ENCODE results near the gene TRIM74. TPM values are rescaled to one million over a fixed set of nuclear protein-coding genes. Genes with fewer than 3 reads are reported as not detected.
"Not testable (repeated sequence)": the region's sequence is repeated elsewhere in the genome, so short reads cannot be mapped to it uniquely, and the experiment has no call there.

TRIM74 gene
- 4.7 TPM in 1 of 2 replicates, not detected in the other for total RNA-seq (2014; rRNA removed; shearing (Covaris generic))

DNA sequence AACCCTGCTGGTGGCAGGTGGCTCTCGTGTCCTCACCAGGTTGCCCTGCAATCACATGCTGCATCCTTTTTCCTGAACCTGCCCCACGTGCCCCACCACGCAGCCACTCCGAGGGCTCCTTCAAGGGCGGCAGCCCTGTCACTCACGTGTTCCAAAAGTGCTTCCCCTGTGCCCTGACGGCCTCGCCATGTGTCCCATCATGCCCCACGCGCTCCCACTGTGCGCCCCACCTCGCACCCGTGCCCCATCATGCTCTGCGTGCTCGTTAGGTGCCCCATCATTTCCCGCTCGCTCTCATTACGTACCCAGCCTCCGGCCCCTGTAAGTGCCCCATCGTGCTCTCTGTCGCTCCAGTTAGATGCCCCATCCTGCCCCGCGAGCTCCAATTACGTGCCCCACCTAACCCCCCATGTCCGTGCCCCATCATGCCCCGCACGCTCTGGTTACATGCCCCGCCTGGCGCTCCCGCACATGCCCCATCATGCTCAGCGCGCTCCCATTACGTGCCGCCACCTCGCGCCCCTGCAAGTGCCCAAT lies at the start of gene TRIM74:
Gene TRIM74, minus strand, starts transcription at position 487 of the 537 bp plus-strand sequence. CDS start 3,309 bp downstream, outside the sequence.
- in situ Hi-C loops (cut with HindIII; ENCODE audit: low sequenced_read_pairs); DNase-seq (ENCODE audit: low spot score): not testable (repeated sequence)

- DNase-seq (ENCODE audit: low spot score): peak; percentile 1
- in situ Hi-C loops (cut with HindIII; ENCODE audit: low sequenced_read_pairs): not testable (repeated sequence)
Observed at GRCh38 chr7:73006491-73006890, 37.2 kb upstream of the TRIM74 start.

DNA sequence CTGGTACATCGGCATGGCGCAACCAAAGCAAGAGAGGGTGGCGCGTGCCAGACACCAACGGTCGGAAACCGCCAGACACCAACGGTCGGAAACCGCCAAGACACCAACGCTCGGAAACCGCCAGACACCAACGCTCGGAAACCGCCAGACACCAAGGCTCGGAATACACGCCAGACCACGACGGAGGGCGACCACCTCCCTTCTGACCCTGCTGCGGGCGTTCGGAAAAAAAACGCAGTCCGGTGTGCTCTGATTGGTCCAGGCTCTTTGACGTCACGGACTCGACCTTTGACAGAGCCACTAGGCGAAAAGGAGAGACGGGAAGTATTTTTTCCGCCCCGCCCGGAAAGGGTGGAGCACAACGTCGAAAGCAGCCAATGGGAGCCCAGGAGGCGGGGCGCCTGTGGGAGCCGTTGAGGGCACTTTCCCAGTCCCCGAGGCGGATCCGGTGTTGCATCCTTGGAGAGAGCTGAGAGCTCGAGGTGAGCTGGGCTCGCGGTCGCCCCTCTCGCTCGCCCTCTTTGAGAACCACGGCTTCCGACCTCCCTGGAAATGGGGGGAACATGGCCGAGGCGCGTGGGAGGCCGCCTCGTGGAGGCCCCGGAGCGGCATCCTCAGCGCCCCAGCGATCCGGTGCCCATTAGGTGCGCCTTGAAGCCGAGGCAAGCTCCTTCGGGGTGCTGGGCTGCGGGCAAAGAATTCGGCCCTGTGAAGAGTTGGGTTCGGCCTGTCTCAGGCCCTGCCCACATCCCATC lies 36.6 kb upstream of the TRIM74 start:
- peak; percentile 78 for DNase-seq (ENCODE audit: low spot score)
- in situ Hi-C loops (cut with HindIII; ENCODE audit: low sequenced_read_pairs): not testable (repeated sequence)

DNA sequence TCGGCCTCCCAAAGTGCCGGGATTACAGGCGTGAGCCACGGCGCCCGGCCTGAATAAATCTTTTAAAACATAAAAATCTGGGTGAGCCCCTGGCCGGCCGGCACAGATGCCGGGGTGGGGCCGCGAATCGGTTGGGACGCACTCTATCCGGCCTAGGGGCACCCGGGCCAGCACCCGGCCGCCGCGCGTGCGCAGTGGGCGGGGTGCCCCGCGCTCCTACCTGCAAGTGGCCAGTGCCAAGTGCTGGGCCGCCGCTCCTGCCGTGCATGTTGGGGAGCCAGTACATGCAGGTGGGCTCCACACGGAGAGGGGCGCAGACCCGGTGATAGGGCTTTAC lies 36.1 kb upstream of the TRIM74 start:
- in situ Hi-C loops (cut with HindIII; ENCODE audit: low sequenced_read_pairs); DNase-seq (ENCODE audit: low spot score): not testable (repeated sequence)

- in situ Hi-C loops (cut with HindIII; ENCODE audit: low sequenced_read_pairs); DNase-seq (ENCODE audit: low spot score): not testable (repeated sequence)
Observed at GRCh38 chr7:72997887-72998468, 28.7 kb upstream of the TRIM74 start.

DNA sequence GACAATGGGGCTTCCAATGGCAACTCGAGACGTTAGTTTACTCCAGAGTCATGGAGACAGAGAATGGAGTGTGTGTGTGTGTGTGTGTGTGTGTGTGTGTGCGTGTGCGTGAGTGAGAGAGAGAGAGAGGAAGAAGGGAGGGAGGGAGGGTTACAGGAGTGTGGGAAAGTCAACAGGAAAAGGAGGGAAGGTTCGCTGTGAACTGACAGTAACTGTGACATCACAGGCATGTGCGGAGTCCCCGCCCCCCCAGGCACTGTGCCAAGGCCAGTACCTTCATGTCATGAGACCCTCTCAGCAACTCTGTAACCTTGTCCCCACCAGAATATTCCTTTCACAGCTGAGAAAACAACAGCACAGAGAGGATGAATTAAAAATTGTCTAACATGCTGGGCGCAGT lies 28.2 kb upstream of the TRIM74 start:
- DNase-seq (ENCODE audit: low spot score); in situ Hi-C loops (cut with HindIII; ENCODE audit: low sequenced_read_pairs): not testable (repeated sequence)

DNA sequence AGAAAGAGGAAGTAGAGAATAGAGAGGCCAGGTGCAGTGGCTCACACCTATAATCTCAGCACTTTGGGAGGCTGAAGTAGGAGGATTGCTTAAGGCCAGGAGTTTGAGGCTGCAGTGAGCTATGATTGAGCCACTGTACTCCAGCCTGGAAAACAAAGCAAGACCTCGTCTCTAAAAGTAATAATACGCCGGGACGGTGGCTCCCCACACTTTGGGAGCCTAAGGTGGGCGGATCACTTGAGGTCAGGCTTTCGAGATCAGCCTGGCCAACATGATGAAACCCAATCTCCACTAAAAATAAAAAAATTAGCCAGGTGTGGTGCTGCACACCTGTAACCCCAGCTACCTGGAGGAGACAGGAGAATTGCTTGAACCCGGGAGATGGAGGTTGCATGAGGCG lies 26.2 kb upstream of the TRIM74 start:
- in situ Hi-C loops (cut with HindIII; ENCODE audit: low sequenced_read_pairs); DNase-seq (ENCODE audit: low spot score): not testable (repeated sequence)

- DNase-seq (ENCODE audit: low spot score); in situ Hi-C loops (cut with HindIII; ENCODE audit: low sequenced_read_pairs): not testable (repeated sequence)
Observed at GRCh38 chr7:72990146-72990913, 21.1 kb upstream of the TRIM74 start.

GRCh38 chr7:72982084-72982483 lies 12.8 kb upstream of the TRIM74 start:
- in situ Hi-C loops (cut with HindIII; ENCODE audit: low sequenced_read_pairs); DNase-seq (ENCODE audit: low spot score): not testable (repeated sequence)

GRCh38 chr7:72980382-72980781 lies 11.1 kb upstream of the TRIM74 start:
- in situ Hi-C loops (cut with HindIII; ENCODE audit: low sequenced_read_pairs); DNase-seq (ENCODE audit: low spot score): not testable (repeated sequence)

DNA sequence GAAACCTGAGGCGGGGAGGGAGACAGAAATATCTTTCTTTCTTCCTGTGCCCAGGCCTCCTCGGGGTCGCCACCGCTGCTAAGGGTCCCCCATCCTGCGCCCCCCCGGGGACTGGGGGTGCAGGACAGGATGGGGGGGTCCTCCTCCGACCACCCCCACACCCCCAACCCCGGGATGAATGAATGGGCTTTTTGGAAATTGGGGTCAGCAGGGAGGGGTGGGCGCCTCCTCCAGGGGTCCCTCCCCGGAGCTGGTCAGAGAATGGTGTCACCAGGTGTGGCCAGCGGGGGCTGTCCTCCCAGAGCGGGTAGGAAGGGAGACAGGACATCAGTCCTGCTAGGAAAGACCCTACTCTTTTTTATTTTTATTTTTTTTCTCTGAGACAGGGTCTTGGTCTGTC lies 7.2 kb upstream of the TRIM74 start:
- in situ Hi-C loops (cut with HindIII; ENCODE audit: low sequenced_read_pairs); DNase-seq (ENCODE audit: low spot score): not testable (repeated sequence)

GRCh38 chr7:72975656-72976286 lies 6.5 kb upstream of the TRIM74 start:
- DNase-seq (ENCODE audit: low spot score); in situ Hi-C loops (cut with HindIII; ENCODE audit: low sequenced_read_pairs): not testable (repeated sequence)

DNA sequence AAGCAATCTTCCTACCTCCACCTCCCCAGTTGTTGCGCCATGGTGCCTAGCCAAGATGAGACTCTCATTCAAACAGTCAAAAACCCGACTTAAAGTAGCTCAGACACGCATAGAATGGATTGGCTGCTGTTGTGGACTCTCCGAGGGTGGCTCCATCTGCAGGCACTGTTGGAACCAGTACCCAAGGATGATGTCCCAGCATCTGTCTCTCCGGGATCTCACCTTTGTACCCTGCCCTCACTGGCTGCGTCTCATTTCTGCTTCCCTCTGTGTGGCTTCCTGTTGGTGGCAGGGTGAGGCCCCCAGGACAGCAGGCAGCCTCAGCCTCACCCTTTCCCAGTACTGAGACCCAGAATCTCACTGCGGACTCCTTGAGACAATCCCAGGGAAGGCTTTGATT lies 5.5 kb upstream of the TRIM74 start:
- in situ Hi-C loops (cut with HindIII; ENCODE audit: low sequenced_read_pairs); DNase-seq (ENCODE audit: low spot score): not testable (repeated sequence)

GRCh38 chr7:72971505-72971904 lies 2.2 kb upstream of the TRIM74 start:
- in situ Hi-C loops (cut with HindIII; ENCODE audit: low sequenced_read_pairs); DNase-seq (ENCODE audit: low spot score): not testable (repeated sequence)

GRCh38 chr7:72969688-72970087 lies 422 bp upstream of the TRIM74 start:
- in situ Hi-C loops (cut with HindIII; ENCODE audit: low sequenced_read_pairs); DNase-seq (ENCODE audit: low spot score): not testable (repeated sequence)

DNA sequence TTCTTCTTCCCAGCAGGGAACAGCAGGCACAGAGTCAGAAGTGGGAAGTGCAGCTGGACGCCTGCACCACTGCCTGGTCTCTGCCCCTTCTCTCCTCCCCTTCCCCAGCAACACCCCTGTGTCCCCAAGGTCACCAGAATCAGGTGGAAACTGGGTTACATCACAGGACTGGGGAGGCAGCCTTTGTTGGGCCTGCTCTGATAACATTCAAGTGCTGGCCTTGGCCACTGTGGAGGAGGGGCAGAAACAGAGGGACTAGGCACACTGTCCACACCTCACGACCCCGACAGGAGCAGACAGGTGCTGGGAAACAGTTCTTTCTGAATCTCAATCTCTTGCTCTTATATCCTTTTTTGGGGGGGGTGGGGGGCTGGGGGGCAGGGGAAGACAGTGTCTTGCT lies 2.4 kb downstream of the TRIM74 start:
- in situ Hi-C loops (cut with HindIII; ENCODE audit: low sequenced_read_pairs); DNase-seq (ENCODE audit: low spot score): not testable (repeated sequence)

DNA sequence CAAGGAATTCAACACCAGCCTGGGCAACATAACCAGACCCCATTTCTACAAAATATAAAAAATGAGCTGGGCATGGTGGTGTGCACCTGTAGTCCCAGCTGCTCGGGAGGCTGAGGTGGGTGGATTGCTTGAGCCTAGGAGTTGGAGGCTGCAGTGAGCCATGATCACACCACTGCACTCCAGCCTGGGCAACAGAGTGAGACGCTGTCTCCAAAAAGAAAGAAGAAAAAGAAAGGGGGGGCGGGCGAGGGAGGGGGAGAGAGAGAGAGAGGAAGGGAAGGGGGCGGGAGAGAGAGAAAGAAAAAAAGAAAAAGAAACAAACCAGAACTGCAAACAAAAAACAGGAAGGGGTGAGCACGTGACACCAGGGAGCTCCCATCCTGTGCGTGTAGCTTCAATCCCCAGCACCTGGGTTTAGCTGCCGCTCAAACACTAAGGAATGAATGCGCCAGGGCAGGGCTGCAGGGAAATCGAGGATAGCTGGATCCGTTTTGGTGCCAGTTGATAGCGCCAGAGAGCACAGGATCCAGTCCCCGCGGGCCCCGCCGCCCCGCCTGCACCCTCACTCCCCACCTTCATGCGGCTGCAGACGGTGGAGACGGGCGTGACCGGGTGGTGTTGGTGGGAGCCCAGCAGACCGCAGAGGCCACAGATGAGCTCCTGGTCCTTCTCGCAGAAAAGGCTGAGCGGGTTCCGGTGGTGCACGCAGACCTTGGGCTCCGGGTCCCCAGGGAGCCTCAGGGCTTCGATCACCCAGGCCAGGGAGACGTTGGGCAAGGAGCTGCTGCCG lies 3.9 kb downstream of the TRIM74 start:
- in situ Hi-C loops (cut with HindIII; ENCODE audit: low sequenced_read_pairs); DNase-seq (ENCODE audit: low spot score): not testable (repeated sequence)

- DNase-seq (ENCODE audit: low spot score); in situ Hi-C loops (cut with HindIII; ENCODE audit: low sequenced_read_pairs): not testable (repeated sequence)
Observed at GRCh38 chr7:72963056-72963455, 6.2 kb downstream of the TRIM74 start.

All from G401 (cell line).